IPS DF 4.7 (cell line): ENCODE results near the gene TUSC2.

ENCODE experiments used
- DNase-seq: peaks from one replicate; pipeline ENCODE4 v3.0.0-alpha.2; 2013; ENCODE audit warnings: low spot score; ENCODE audit errors: extremely low read depth

Gene TUSC2

DNA sequence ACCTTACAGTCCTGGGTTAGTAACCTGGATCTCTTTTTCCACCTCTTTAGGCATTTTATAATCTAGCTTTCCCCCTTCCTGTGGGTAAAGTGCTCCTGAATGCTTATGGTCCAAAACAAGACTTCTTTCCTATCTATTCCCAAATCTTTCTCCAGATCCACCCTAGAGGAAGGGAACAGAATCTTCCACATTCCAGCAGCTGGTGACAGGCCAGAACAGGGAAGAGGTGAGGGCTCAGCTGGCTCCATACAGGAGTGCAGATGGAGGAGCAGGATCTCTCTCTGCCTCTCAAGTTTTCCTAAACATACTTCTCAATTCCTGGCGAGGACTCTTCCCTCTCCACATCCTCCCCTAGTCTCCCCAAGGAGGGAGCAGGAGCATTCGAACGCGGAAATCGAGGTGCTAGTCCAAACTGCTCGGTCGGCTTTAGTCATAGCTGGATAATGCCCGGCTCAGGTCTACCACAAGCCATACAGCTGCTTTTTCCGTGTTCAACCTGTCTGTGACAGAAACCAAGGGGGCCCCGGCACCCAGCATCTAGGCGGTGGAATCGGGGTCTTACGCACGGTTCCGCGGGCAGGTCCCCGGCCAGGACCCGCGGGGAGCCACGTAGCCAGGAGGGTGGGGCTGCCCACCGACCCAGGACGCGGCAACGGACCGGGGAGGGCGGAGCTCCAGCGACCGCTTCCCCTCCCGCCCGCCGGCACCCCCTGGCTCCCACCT, 8.6 kb upstream of the TUSC2 start:
- no peak for DNase-seq

DNA sequence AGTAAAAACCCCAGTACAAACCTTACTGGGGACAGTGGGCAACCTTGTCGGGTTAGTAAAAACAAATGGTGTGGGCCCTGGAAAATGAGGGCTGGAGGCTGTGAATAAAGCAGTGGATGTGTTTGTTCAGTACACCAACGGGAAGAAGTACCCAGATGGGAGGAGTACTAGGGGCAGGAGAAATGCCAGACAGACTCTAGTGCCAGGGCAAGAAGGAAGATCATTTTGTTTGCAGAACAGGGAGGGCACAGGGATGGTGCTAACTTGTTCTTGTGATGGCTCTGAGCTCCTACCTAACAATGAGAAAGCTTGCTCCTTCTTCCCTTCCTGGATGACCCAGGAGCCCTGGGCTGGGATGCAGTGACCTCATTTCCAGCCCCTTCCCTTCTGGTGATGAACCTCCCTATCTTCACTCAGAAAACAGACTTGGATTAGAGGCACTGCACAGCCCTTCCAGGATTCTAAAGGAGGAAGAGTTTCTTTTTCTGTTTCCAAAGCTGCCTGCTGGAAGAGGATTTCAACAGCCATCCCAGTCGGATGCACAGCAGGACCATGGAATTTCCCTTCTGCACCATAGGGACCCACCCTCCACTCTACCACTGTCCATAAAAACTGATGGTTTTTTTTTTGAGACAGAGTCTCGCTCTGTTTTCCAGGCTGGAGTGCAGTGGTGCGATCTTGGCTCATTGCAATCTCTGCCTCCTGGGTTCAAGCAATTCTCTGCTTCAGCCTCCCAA, 6.5 kb upstream of the TUSC2 start:
- no peak for DNase-seq

DNA sequence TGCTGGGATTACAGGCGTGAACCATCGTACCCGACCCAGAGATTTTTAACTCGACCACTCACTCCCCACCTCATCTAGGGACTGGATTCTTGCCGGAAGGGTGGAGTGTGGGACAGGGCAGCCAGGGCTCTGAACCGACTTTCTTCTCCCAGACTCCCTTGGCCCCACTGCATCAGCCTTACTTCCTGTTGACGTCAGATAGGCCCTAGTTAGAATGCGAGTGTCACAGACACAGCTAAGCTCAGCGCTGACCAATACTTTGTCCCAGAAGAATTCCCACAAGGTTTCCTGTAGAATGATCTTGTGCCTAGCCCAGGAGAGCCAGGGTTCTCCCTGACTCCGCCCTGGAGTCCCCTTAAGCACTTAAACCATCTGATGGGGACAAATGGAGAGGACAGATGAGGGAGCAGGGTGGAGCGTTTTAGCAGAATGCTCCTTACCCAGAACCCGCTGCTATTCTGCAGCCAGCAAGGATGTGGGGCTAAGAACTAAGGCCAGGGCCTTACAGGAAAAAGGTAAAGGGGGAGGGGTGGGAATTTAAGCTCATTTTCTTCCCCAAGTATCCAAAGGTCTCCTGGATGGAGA, 5.8 kb upstream of the TUSC2 start:
- DNase-seq: no peak

DNA sequence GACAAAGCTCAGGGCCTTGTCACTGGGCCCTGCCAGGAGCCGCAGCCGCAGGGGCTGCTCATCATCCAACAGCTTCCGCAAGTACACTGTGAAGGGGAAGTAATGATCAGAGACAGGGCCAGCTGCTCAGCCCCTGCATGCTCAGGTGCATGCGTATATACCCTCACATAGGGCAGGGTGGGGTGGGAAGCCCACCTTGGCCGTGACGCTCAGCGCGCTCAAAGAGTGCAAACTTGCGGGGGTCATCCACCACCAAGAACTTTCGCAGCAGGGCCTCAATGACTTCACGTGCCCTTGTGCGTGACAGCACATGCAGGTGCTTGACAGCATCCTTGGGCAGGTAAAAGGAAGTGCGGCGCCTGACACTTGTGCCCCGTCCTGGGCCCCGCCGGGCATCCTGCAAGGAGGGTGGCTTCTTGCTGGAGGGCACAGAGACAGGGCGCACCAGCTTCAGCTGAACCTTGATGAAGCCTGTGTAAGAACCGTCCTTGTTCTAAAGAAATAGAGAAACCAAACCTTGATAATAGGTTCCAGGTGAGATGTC, 3.4 kb upstream of the TUSC2 start:
- DNase-seq: no peak

DNA sequence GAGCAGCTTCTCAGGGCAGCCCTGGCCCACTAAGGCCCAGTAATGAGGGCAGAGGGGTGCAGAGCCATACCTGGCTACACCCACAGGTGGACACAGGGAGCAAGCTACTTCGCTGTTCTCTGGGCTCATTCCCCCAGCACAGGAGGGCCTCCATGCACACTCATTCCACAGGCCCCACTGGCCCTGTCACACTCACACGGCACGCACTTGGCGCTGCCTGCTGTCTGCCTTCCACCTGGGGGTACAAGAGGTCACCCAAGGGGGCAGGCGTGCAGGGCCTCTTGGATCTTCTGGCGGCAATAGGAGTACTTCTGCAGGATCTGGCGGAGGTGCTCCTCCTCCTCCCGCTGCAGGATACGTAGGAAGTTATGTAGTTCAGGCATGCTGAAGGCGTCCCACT, 2.3 kb upstream of the TUSC2 start:
- DNase-seq: no peak

DNA sequence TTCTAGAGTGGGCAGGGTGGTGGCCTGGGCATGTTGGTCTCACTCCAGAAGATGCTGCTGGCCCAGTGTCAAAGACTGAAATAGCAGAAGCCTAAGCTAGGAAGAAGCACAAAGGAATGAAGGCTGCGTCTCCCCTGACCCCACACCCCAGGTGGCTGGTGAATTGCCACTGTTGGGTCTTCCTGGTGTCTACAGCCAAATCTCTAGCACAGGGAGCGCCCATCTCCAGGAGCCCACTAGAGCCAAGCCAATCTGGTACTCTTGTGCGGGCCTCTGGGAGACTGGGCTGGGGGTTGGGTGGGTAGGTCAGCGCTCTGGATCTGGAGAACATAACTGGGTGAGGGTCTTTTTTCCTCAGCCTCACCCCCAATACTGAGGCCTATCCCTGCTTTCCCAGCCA, 894 bp downstream of the TUSC2 start:
- DNase-seq: no peak

DNA sequence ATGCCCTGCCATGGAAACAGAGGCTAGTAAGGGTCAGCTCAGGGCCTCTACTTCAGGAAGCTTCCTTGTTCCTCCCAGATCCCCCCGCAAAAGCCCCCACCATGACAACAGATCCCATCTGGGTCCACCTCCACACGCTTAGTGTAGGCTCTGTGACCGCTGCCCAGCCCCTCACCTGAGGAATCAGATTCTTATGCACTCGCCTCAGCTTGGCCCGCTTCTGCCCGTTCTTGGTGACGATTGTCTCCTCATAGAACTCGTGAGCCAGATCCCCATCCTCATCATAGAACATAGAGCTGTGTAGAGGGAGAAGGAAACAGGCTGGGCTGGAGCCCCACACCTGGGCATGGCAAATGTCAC, 1.9 kb downstream of the TUSC2 start:
- no peak for DNase-seq

DNA sequence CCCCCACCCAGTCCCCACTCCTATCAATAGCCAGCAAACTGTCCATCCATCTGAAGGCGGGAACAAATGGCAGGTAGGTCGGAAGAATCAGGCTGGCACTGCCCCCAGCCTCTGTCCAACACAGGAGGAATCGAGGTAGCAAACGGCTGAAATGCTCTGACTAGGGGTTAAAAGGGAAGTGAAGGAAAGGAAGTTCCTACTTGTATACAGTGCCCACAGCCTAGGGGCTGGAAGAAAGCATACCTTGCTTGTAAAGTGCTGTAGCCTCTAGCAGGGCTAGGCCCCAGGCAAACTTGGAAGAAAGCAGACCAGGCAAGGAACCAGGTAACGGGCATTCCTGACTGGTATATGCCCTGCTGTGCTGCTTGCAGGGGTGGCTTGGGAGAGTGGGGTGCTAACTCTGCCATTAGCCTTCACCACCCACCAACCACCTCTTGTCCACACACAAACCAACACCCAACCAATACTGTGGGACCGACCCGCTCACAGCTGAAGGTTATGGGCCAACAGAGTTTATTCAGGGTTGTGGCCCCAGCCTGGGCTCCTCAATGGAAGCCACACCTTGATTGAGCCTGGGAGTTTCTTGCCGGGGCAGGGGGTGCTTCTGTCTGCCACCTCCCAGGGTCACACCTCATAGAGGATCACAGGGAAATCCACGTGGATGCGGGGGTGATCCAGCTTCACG, 2.4 kb downstream of the TUSC2 start:
- no peak for DNase-seq

DNA sequence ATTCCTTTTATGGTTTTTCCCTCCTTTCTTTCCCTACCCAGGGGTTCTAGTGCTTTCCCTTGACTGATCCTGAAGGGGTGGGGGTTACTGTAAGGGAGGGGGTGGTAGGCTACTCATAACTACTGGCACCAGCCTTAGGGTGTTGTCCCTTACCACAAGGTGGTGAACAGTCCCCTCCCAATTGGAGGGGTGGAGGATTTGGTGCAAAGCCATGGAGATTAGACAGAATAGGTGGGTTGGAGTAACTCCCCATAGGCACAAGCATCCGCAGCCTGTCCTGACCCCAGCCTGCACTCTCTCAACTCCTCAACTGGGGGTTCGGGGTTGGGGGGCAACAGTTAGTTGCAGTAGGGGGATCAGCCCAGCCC, 2.9 kb downstream of the TUSC2 start:
- DNase-seq: no peak

DNA sequence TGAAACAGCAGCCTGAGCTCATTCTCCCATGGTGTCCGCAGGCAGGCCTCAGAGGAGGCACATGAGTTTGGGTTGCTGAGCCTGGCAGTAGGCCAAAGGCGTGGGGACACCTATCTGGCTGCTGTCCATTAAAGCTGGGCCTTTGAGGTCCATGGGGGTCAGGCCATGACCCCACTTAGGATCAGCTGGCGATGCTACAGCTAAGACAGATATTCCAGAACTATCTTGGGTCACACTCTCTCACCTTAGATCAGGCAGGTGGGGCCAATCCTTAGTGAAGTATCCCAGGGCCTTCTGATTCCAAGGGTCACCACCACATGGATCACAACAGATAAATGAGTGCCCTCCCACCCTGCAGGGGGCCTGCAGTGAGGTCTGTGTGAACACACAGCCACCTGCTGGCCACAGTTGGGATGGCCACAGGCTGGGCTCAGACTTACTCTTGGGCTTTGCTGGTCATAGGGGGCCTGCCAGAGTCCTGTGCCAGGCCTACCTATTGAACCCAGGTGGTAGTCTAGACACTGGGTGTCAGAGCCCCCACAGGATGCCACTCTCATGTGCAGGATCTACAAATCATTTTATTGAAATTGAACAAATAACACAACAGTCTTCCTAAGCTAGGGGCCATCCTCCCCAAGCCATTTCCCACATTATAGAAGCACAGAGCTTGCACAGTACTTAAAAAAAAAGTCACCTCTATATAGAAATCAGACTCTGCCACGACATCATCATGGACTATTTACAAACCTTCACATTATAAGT, 3.5 kb downstream of the TUSC2 start:
- no peak for DNase-seq

DNA sequence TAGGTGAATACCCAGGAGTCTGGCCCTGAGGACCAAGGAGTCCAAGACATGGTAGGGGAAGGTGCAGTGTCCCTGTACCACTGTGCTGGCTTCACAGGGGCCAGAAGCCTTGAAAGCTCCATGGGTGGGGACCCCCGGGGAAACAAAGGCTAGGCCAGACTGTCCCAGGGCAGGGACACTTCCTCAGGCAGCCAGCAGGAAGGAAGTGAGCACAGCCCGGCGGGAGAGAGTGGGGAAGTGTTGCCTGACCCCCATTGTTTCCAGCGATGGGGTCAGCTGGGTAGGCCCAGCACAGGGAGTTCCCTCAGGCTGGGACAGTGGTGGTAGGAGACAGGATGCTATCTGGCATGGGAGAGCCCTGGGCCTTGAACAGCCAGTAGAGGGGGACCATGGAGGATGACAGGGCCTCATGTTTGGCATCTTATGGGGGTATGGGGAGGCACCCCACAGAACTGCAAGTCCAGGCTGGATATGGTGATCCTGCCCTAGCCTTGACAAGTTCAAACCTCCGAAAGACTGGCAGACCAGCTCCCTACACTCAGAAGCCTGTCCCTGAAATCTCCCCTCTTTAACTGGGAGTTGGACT, 4.3 kb downstream of the TUSC2 start:
- DNase-seq: no peak

DNA sequence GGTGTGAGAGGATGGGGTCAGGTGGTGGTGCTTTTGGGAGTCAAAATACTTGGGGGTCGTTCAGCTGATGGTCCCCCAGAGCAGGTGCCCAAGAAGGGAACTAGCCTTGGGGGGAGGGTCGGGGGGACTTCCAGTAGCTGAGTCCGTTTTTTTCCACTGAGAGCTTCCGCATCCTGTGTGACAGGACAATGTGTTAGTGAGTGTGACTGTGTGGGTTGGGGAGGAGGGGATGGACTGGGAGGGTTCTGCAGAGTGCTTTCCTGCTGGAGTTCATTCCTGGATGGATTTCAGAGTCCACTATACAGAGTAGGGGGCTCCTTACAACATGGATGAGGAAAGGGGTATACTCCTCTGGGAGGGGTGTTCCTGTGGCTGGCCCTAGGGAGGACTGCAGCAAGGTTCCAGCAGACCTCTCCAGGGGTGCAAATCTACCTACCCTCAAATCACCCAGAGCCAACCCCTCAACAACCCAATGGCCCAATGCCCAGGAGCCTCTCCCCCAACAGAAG, 4.9 kb downstream of the TUSC2 start:
- no peak for DNase-seq

DNA sequence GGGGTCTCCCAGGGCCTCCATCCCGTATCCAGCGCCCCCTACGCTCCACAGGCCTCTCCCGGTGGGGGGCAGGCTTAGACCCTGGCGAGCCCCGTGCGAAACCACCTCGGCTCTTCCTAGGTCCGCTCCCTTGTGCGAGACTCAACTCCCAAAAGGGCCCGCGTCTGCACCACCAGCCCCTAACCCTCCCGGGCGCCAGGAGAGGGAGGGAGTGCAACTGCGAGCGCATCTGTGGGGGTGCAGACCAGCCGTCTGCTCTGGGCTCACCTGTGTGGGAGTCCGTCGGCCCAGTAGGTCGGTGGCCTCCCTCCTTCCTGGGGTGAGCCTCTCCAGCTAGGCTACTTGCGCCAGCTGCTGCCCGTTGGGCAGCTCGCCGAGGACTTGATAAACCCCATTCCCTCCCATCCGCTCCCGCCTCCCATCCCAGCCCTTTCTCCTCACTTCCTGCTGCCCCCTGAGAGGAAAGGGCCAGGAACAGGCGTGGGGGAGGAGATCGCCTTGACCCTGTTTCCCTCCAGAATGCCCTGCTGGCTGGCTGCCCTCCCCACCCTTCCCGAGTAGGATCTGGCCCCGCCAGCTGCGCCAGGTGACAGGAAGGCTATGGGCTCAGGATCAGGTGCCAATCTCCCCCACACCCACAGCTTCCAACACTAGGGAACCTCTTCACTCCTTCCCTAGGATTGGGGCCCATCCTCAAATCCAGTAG, 5.5 kb downstream of the TUSC2 start, which contains the start of gene HYAL2:
Gene HYAL2 (minus strand): TSS at position 360 of the 706 bp plus-strand sequence. CDS start 2,256 bp downstream, outside the sequence.
- DNase-seq: no peak

DNA sequence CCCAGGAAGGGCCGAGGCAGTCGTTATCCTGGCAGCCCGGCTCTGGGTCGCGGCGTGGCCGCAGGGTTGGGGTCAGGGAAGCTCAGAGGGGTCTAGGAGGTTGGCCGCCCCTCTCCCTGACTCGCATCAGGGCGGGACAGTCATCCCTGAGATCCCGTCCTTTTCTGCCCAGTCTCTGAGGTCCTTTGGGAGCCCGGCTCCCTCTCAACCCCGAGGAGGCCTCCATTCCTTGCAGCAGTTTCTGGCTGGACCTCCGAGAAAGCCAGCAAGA, 6.0 kb downstream of the TUSC2 start:
- DNase-seq: no peak

DNA sequence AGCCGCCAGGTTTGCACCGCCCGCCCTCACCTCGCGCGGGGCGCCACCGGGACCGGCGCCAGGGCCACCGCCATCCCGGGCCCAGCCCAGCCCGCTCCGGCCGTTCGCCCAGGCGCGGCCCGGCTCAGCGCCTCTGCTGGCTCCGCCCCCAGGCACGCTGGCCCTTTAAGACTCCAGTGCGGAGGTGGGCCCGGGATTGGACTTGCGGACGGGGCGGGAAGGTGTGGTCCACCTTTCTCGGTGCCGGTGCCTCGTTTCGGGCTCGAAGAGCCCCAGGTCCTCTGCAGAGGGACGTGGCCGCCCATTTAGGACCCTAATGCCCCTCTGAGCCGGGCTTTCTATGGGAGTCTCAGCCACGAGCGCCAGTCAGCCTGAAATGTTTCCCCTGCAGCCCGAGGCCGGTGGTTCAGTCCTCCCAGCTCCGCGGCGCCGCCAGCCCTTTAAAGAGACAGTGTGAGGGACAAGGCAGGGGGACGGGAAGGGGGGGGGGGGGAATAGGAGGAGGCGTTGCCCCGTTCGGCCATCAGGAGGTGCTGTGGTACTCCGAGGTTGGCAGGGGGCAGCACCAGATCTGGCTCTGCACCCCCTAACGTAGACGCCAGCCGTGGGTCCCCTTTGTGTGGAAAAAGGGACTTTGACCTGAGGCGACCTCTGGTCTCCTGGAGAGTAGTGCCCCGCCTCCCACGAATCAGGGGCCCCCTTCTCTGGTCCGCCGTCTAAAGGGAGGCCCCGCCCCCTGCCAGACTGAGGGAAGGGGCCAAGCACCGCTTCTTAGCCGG, 6.5 kb downstream of the TUSC2 start:
- DNase-seq: no peak

DNA sequence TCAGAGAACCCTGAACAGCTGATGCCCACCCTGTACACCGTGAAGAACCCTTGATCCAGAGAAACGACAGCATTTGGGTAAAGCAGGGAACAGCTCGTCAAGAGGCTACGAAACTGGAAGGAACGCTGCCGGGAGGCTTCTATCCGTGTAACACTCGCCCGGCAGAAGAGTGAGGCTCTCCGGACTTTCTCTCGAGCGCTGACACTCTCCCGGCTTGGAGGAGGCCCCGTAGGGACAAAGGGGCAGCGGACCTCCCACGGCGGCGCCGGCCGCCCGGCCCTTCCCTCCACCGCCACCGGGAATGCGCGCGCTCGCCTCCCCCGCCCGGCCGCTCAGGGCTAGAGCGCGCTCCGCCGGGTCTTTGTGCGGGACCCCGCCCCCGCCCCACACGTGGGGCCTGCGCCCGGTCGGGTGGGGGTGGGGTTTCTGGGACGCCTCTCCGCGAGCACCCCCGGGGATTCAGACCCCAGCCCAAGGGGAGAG, 7.1 kb downstream of the TUSC2 start:
- no peak for DNase-seq

DNA sequence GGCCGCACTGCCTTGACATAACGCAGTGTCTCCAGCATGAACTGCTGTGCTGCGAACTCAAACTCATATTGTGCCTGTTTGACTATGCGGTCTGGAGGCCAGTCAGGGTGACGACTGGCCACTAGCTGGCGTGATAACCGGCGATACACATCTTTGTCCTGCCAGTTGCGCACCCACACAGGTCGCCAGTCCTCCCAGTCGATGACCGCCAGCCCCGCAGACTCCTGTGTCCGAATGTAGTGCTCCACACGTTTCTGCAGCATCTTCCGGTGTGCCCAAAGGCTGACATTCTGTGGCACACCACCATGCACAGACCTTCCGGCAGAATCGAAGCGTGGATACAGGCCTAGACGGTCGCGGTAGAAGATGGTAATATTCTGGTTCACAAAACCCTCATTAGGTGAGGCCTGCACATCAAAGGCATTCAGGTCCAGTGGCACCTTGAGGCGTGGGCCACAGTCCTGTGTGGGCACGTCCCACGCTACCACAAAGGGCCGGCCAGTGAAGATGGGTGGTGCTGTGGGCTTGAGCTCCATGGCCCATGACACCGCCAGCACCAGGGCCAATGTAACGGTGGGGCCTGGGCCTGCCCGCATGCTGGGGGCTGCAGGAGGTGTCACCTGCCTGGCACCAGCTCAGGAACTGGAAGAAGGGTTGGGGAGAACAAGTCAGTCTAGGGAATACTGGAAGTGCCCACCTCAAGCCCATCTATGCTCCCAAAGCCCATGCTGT, 8.0 kb downstream of the TUSC2 start:
- DNase-seq: no peak

DNA sequence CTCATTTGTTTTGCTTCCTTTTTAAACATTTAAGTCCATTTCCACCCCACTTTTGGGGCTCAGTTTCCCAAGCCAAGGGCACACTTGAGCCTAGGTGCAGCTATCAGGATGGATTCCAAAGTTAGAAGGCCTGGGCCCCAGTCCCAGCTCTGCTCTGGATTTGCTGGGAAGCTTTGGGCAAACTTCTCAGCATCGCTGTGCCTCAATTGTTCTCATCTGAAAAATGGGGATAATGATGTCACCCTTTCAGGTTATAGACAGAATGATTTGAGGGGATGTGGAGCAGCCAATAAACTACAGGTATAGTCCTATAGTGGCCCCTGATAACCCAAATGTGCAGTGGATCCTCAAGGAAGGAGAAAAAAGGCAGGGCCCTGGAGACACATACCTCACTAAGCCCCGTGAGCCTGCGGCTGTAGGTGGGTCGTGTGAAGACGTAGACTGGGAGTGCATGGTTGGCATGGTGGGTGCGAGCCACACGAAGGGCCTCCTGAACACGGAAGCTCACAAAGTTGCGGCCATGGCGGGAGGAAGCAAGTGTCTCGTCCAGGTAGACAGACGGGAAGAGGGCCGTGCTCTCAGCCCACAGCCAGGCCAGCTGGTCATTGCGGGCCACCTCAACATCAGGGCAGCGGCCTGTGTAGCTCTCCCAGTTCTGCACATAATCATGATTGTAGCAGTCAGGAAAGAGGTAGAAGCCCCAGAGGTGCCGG, 8.7 kb downstream of the TUSC2 start:
- no peak for DNase-seq
